Stomach (tissue), 9 donors: Measurements from ENCODE around the gene GBA3. TPM values are rescaled to one million over a fixed set of nuclear protein-coding genes. Genes with fewer than 3 reads are reported as not detected.

Source experiments
- DNase-seq, 2 donors: peaks; one replicate each; pipeline versions ENCODE4 v3.0.0 to v3.0.0-alpha.2; 2013 to 2019
- H3K27ac ChIP-seq, 5 donors: fragments of 200-600 bp in 4 of 5; sonication (generic) in 4 of 5; one replicate each; pipeline ENCODE4 v1.5.1; 2013 to 2019; ENCODE audit warnings: mild to moderate bottlenecking in 1 of 5, moderate library complexity in 1 of 5
- H3K27me3 ChIP-seq, 3 donors: fragments of 200-600 bp; sonication (generic); one replicate each; pipeline ENCODE4 v1.5.1; 2017 to 2019; ENCODE audit warnings: mixed run types in 1 of 3
- H3K36me3 ChIP-seq, 4 donors: fragments of 200-600 bp; sonication (generic); 1 replicate in 3 of 4; 2 replicates in 1 of 4; pipeline ENCODE4 v1.5.1; 2016 to 2019
- H3K4me1 ChIP-seq, 4 donors: fragments of 200-600 bp; sonication (generic); one replicate each; pipeline ENCODE4 v1.5.1; 2016 to 2019
- H3K4me3 ChIP-seq, 4 donors: fragments of 200-600 bp; sonication (generic) in 3 of 4; one replicate each; pipeline ENCODE4 v1.5.1; 2016 to 2019; ENCODE audit warnings: mild to moderate bottlenecking in 1 of 4
- H3K9me3 ChIP-seq, 4 donors: fragments of 200-600 bp; sonication (generic); one replicate each; pipeline ENCODE4 v1.5.1; 2016 to 2019
- CTCF ChIP-seq, 7 experiments: fragments of 450-650 bp in 4 of 7; fragments of 200-600 bp in 3 of 7; sonication (generic) in 3 of 7; IDR thresholded peaks; one replicate each; pipeline ENCODE4 v1.5.1; 2016 to 2019; ENCODE audit warnings: antibody characterized with exemption in 7 of 7, control low read depth in 2 of 7, mild to moderate bottlenecking in 1 of 7
- EP300 ChIP-seq: sonication (generic); formaldehyde crosslinking; IDR thresholded peaks from one replicate; pipeline ENCODE4 v1.6.1; 2017; ENCODE audit warnings: antibody characterized with exemption
- POLR2A ChIP-seq, 4 donors: fragments of 450-650 bp; IDR thresholded peaks; one replicate each; pipeline ENCODE4 v1.6.1; 2016; ENCODE audit warnings: antibody characterized with exemption in 4 of 4, control low read depth in 2 of 4, mild to moderate bottlenecking in 1 of 4, moderate library complexity in 1 of 4
- POLR2AphosphoS5 ChIP-seq, 3 donors: sonication (generic); formaldehyde crosslinking; IDR thresholded peaks; one replicate each; pipeline ENCODE4 v1.6.1; 2016; ENCODE audit warnings: antibody characterized with exemption in 3 of 3
- WGBS, 5 donors: extraction: QIAGEN DNeasy Blood & Tissue Kit in 3 of 5; methylation state at CpG; one replicate each; pipeline versions ENCODE4 v1.1.5 to v1.1.7; 2013 to 2018; 5-methylcytosine and 5-hydroxymethylcytosine counted together
- intact Hi-C: fragments of 100-400 bp; cut with DNase I; formaldehyde crosslinking; loops from one replicate; pipeline ENCODE4 v1.15.1; 2023; ENCODE audit warnings: low total_unique reads
- polyA plus RNA-seq, 3 donors: library from polyadenylated mRNA; stranded (reverse); fragments of 200-250 nt; gene quantifications; one replicate each; pipeline ENCODE4 v1.2.3, GENCODE V29; 2013
- total RNA-seq, 5 donors: library from RNA; depleted of rRNA; stranded (reverse); fragments of >200 nt; gene quantifications; one replicate each; pipeline versions ENCODE4 v1.1.0 to v1.2.3, GENCODE V29; 2014 to 2016
- donor health status: healthy with polysubstance abuse.
- donor health status: Bipolar disorder and iron deficiency.
- donor health status: healthy.

Gene GBA3
- total and polyA plus RNA-seq, 8 donors, result 0.10 to 13.0 (median 2.8) TPM; not detected in 5

GRCh38 chr4:22707390-22707789 is 14.7 kb downstream of the GBA3 start:
- WGBS, 5 donors, result 69 to 83% (median 76%) methylated on average over 1 of the region's 1 CpG
- intact Hi-C loops, result no loop called here
- H3K36me3 ChIP-seq, result no peaks in the 10 kb centered on the region
- no peak overlapping the region for H3K4me3 ChIP-seq
- no peaks in the 10 kb centered on the region for H3K4me1 ChIP-seq
- H3K27ac ChIP-seq, result no peak overlapping the region
- H3K27me3 ChIP-seq, result no peaks in the 10 kb centered on the region
- no peak for DNase-seq
- H3K9me3 ChIP-seq, result no peaks in the 10 kb centered on the region
- TF ChIP-seq EP300 (no peak), CTCF (IDR thresholded peaks at IDR 0.05) (no peak), POLR2AphosphoS5 (IDR thresholded peaks at IDR 0.05) (no peak), POLR2A (IDR thresholded peaks at IDR 0.05) (no peak)

- TF ChIP-seq CTCF (IDR thresholded peaks at IDR 0.05), result no peak
- TF ChIP-seq POLR2AphosphoS5 (IDR thresholded peaks at IDR 0.05), result no peak
- TF ChIP-seq POLR2A (IDR thresholded peaks at IDR 0.05), result no peak
- TF ChIP-seq EP300, result no peak
- Histone ChIP-seq H3K27ac (no peak overlapping the region), H3K9me3 (no peaks in the 10 kb centered on the region), H3K4me1 (no peaks in the 10 kb centered on the region), H3K4me3 (no peak overlapping the region), H3K36me3 (no peaks in the 10 kb centered on the region), H3K27me3 (no peaks in the 10 kb centered on the region)
- WGBS, 5 donors, result 73 to 90% (median 81%) methylated on average over 3 of the region's 3 CpGs
- DNase-seq, result no peak
- intact Hi-C loops, result no loop called here
These were observed 16.2 kb downstream of the GBA3 start for GRCh38 chr4:22708961-22709360.

GRCh38 chr4:22712105-22712504 is 19.4 kb downstream of the GBA3 start:
- no peaks in the 10 kb centered on the region for H3K4me1 ChIP-seq
- H3K27me3 ChIP-seq, result no peaks in the 10 kb centered on the region
- H3K9me3 ChIP-seq, result no peaks in the 10 kb centered on the region
- DNase-seq, result no peak
- no peak for TF ChIP-seq POLR2A (IDR thresholded peaks at IDR 0.05)
- TF ChIP-seq CTCF (IDR thresholded peaks at IDR 0.05), result no peak
- no peak for TF ChIP-seq POLR2AphosphoS5 (IDR thresholded peaks at IDR 0.05)
- no peak for TF ChIP-seq EP300
- no peak overlapping the region for H3K4me3 ChIP-seq
- no peaks in the 10 kb centered on the region for H3K36me3 ChIP-seq
- WGBS, 5 donors, result 68 to 76% (median 71%) methylated on average over 4 of the region's 4 CpGs
- H3K27ac ChIP-seq, result no peak overlapping the region
- intact Hi-C loops, result no loop called here

GRCh38 chr4:22712529-22712928 is 19.8 kb downstream of the GBA3 start:
- WGBS, 5 donors, result 84 to 88% (median 87%) methylated on average over 7 of the region's 7 CpGs
- Histone ChIP-seq H3K4me1 (no peaks in the 10 kb centered on the region), H3K27ac (no peak overlapping the region), H3K9me3 (no peaks in the 10 kb centered on the region), H3K27me3 (no peaks in the 10 kb centered on the region), H3K4me3 (no peak overlapping the region), H3K36me3 (no peaks in the 10 kb centered on the region)
- TF ChIP-seq EP300, result no peak
- no peak for TF ChIP-seq POLR2A (IDR thresholded peaks at IDR 0.05)
- TF ChIP-seq POLR2AphosphoS5 (IDR thresholded peaks at IDR 0.05), result no peak
- no peak for TF ChIP-seq CTCF (IDR thresholded peaks at IDR 0.05)
- no peak for DNase-seq
- intact Hi-C loops, result no loop called here
